WTC11 (cell line): ENCODE data around the gene RARB.

Experiments
- CTCF ChIP-seq: fragments of 200-600 bp; IDR thresholded peaks from 2 replicates; pipeline ENCODE4 v1.8.0; 2022; ENCODE audit warnings: antibody characterized with exemption
- ESRRA ChIP-seq: sonication (generic); formaldehyde crosslinking; IDR thresholded peaks from 2 replicates; pipeline ENCODE4 v1.8.1; 2022; ENCODE audit warnings: mild to moderate bottlenecking, missing genetic modification reagents, borderline replicate concordance
- ETV6 ChIP-seq: sonication (generic); formaldehyde crosslinking; IDR thresholded peaks from 2 replicates; pipeline ENCODE4 v1.8.1; 2022; ENCODE audit warnings: mild to moderate bottlenecking, missing genetic modification reagents
- FOXJ3 ChIP-seq: sonication (generic); formaldehyde crosslinking; IDR thresholded peaks from 2 replicates; pipeline ENCODE4 v1.9.0; 2021; ENCODE audit warnings: missing genetic modification reagents, mild to moderate bottlenecking, borderline replicate concordance
- SOX15 ChIP-seq: fragments of 250-450 bp; sonication (Bioruptor Pico); IDR thresholded peaks from 2 replicates; pipeline ENCODE4 v1.9.0; 2021; ENCODE audit warnings: mild to moderate bottlenecking
- ZNF121 ChIP-seq: sonication (generic); formaldehyde crosslinking; IDR thresholded peaks from 2 replicates; pipeline ENCODE4 v1.8.0; 2023; ENCODE audit warnings: missing genetic modification reagents
- ZNF423 ChIP-seq: fragments of 250-450 bp; sonication (Bioruptor Pico); IDR thresholded peaks from 2 replicates; pipeline ENCODE4 v2.1.2; 2022; ENCODE audit warnings: mild to moderate bottlenecking, moderate library complexity
- TF ChIP-seq, protein P1 (sequence below): sonication (generic); formaldehyde crosslinking; IDR thresholded peaks from 2 replicates; pipeline ENCODE4 v1.8.1; 2023; ENCODE audit warnings: mild to moderate bottlenecking, missing genetic modification reagents, moderate library complexity
- TF ChIP-seq, protein P2 (sequence below): sonication (generic); formaldehyde crosslinking; IDR thresholded peaks from 2 replicates; pipeline ENCODE4 v1.8.1; 2022; ENCODE audit warnings: low read depth, mild to moderate bottlenecking, moderate library complexity, missing genetic modification reagents, borderline replicate concordance
- TF ChIP-seq, protein P3 (sequence below): sonication (generic); formaldehyde crosslinking; IDR thresholded peaks from 2 replicates; pipeline ENCODE4 v1.8.0; 2023; ENCODE audit warnings: mild to moderate bottlenecking, missing genetic modification reagents

DNA sequence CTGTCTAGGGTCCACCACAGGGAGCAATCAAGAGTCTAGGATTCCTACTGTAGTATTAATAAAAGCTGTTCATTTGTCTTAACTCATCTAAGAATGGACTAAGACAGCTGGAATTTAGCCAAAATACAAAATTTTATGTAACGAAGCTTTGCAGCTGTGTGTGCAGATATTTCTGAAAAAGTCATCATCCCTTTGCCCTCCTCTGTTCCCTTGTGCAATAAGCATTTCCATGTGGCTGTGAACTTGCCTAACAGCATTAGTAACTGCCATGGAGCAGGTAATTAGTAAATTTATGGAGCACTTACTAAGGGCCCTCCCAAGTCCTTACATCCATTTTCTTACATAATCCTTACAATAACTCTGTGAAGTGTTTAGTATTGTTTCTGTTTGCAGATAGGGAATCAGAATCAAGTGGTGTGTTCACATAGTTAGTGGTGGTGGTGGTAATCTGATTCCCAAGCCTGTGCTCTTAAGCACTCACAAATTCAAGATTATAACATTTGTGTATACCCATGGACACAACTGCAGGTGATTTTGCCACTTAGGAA is 114.5 kb downstream of the RARB start:
- TF ChIP-seq CTCF (no peak), ZNF423 (no peak), ZNF121 (CRISPR knock-in tag) (no peak), ESRRA (CRISPR knock-in tag) (no peak), SOX15 (CRISPR knock-in tag) (no peak), ETV6 (CRISPR knock-in tag) (no peak), FOXJ3 (CRISPR knock-in tag) (no peak)
- TF ChIP-seq, protein P1, sequence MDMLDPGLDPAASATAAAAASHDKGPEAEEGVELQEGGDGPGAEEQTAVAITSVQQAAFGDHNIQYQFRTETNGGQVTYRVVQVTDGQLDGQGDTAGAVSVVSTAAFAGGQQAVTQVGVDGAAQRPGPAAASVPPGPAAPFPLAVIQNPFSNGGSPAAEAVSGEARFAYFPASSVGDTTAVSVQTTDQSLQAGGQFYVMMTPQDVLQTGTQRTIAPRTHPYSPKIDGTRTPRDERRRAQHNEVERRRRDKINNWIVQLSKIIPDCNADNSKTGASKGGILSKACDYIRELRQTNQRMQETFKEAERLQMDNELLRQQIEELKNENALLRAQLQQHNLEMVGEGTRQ (CRISPR knock-in tag): no peak
- TF ChIP-seq, protein P2, sequence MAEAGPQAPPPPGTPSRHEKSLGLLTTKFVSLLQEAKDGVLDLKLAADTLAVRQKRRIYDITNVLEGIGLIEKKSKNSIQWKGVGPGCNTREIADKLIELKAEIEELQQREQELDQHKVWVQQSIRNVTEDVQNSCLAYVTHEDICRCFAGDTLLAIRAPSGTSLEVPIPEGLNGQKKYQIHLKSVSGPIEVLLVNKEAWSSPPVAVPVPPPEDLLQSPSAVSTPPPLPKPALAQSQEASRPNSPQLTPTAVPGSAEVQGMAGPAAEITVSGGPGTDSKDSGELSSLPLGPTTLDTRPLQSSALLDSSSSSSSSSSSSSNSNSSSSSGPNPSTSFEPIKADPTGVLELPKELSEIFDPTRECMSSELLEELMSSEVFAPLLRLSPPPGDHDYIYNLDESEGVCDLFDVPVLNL (CRISPR knock-in tag): no peak
- TF ChIP-seq, protein P3, sequence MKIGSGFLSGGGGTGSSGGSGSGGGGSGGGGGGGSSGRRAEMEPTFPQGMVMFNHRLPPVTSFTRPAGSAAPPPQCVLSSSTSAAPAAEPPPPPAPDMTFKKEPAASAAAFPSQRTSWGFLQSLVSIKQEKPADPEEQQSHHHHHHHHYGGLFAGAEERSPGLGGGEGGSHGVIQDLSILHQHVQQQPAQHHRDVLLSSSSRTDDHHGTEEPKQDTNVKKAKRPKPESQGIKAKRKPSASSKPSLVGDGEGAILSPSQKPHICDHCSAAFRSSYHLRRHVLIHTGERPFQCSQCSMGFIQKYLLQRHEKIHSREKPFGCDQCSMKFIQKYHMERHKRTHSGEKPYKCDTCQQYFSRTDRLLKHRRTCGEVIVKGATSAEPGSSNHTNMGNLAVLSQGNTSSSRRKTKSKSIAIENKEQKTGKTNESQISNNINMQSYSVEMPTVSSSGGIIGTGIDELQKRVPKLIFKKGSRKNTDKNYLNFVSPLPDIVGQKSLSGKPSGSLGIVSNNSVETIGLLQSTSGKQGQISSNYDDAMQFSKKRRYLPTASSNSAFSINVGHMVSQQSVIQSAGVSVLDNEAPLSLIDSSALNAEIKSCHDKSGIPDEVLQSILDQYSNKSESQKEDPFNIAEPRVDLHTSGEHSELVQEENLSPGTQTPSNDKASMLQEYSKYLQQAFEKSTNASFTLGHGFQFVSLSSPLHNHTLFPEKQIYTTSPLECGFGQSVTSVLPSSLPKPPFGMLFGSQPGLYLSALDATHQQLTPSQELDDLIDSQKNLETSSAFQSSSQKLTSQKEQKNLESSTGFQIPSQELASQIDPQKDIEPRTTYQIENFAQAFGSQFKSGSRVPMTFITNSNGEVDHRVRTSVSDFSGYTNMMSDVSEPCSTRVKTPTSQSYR (CRISPR knock-in tag): no peak
